SK-N-SH (cell line): ENCODE data around the gene AFF3.

Source experiments
- CHD2 ChIP-seq: fragments of 150-350 bp; IDR thresholded peaks from 2 replicates; pipeline ENCODE4 v1.6.1; 2018; ENCODE audit warnings: low read length; ENCODE audit not compliant: partially characterized antibody
- CTCF ChIP-seq: fragments of 200-600 bp; sonication (generic); IDR thresholded peaks from 2 replicates; pipeline ENCODE4 v1.6.1; 2017; ENCODE audit warnings: antibody characterized with exemption, mild to moderate bottlenecking, moderate library complexity
- EZH2phosphoT487 ChIP-seq: fragments of 200-600 bp; sonication (generic); IDR thresholded peaks from 2 replicates; pipeline ENCODE4 v1.6.1; 2017; ENCODE audit warnings: low read depth, mixed run types, mild to moderate bottlenecking, antibody characterized with exemption, moderate library complexity, borderline replicate concordance
- JUND ChIP-seq: IDR thresholded peaks from 2 replicates; pipeline ENCODE4 v1.4.0; 2012
- SMC3 ChIP-seq: IDR thresholded peaks from 2 replicates; pipeline ENCODE4 v1.6.1; 2012; ENCODE audit warnings: low read depth, low read length, improper control_type of control experiment
- TAF1 ChIP-seq: IDR thresholded peaks from 2 replicates; pipeline ENCODE4 v1.6.1; 2012; ENCODE audit warnings: low read depth, mild to moderate bottlenecking, low read length, moderate library complexity, borderline replicate concordance

GRCh38 chr2:99634234-99634633 lies 508.2 kb downstream of the AFF3 start:
- TF ChIP-seq CTCF (no peak), SMC3 (no peak), EZH2phosphoT487 (no peak), JUND (no peak), CHD2 (no peak), TAF1 (no peak)
